ENCODE data around the gene PHACTR2. TPM values are rescaled to one million over a fixed set of nuclear protein-coding genes. Genes with fewer than 3 reads are reported as not detected.

Gene PHACTR2
- total RNA-seq, 1 experiment from 2014 or later: 27.6 TPM

GRCh38 chr6:143840595-143841265, 163.0 kb downstream of the PHACTR2 start:
- POLR2A ChIA-PET: no interaction called here
- H3K9me3 ChIP-seq (ENCODE audit: control insufficient read depth in 1 of 2, insufficient read depth in 1 of 2, low read depth in 1 of 2, low read length in 2 of 2): no peaks in the 10 kb centered on the region
- peaks cover 4 to 11% of the 10 kb centered on the region in 2 experiments; a peak in 3 of 4 replicates for H3K4me1 ChIP-seq (ENCODE audit: control insufficient read depth in 1 of 2, insufficient read depth in 2 of 2, low read length in 2 of 2)
- H3K27me3 ChIP-seq (ENCODE audit: insufficient read depth, low read length): no peaks in the 10 kb centered on the region
- no peaks in the 10 kb centered on the region for H3K9me2 ChIP-seq (ENCODE audit: insufficient read depth)
- BruUV-seq (replicated peaks): no TSS peak
- RAD21 ChIA-PET (ENCODE audit: low non-redundant PET in 1 of 2, low total read pairs in 2 of 2, uncharacterized antibody in 2 of 2, unreplicated experiment in 2 of 2): no interaction called here
- TF ChIP-seq EGR1 (IDR thresholded peaks at IDR 0.05; ENCODE audit: low read depth): no peak
- TF ChIP-seq POLR2A (IDR thresholded peaks at IDR 0.05; ENCODE audit: borderline replicate concordance, extremely low read depth, insufficient read depth, insufficient read length): no peak
- no peak for TF ChIP-seq POLR2AphosphoS5 (IDR thresholded peaks at IDR 0.05; ENCODE audit: low read depth, low read length)
- no peak for TF ChIP-seq RAD21 (IDR thresholded peaks at IDR 0.05; ENCODE audit: low read depth)
- TF ChIP-seq TCF7L2 (IDR thresholded peaks at IDR 0.05; ENCODE audit: borderline replicate concordance, extremely low read depth, insufficient read depth, insufficient read length): no peak
- DNase-seq (ENCODE audit: low read depth, low spot score): no peak
- no peak overlapping the region for H3K4me2 ChIP-seq (ENCODE audit: low read length)
- CTCF ChIA-PET: no interaction called here
- no peak overlapping the region for H3K4me3 ChIP-seq (replicated peaks in 1 of 2; ENCODE audit: low read depth in 1 of 2, low read length in 2 of 2)
- peaks cover 27% of the 10 kb centered on the region for H3K79me2 ChIP-seq (ENCODE audit: insufficient read depth, low read length)
- no peak overlapping the region for H3K27ac ChIP-seq (ENCODE audit: low read depth, low read length)
- H4K20me1 ChIP-seq (ENCODE audit: insufficient read depth): no peaks in the 10 kb centered on the region
- H3K36me3 ChIP-seq (ENCODE audit: control insufficient read depth in 1 of 2, insufficient read depth in 2 of 2, low read length in 2 of 2): peaks cover 8 to 11% of the 10 kb centered on the region in 2 experiments
- H3K9ac ChIP-seq (ENCODE audit: low read length): no peak overlapping the region
- intact Hi-C loops (cut with micrococcal nuclease): loop anchor here (5.0 kb wide), 3 partner anchors 163 to 263 kb away; partner anchors contain the start of gene PHACTR2
- ATAC-seq: no peak
- H2AFZ ChIP-seq (ENCODE audit: low read depth, low read length, poor library complexity, severe bottlenecking): no peak overlapping the region

DNA sequence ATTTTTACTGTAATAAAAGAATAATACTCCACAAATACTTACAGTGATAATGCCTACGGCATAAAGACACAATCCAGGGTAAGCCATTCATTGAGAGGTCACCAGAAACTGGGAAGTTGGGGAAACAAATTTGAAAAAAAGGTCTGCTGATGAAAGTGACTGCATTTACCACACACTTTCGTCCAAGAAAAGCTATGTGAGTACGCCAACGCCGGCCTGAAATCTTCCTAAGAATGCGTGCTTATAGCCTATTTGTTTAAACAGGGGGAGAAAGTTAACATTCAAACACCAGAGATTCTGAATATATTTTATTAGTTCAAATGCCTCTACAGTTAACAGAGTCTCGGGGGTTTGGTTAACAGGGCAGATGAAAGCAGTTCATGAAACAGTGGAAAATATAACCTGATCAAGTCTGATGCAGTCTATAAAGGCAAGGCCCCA, 164.7 kb downstream of the PHACTR2 start:
- Histone ChIP-seq H4K20me1 (ENCODE audit: insufficient read depth) (no peaks in the 10 kb centered on the region), H3K9ac (ENCODE audit: low read length) (peak overlapping the region; percentile 96), H2AFZ (ENCODE audit: low read depth, low read length, poor library complexity, severe bottlenecking) (peak overlapping the region; percentile 89), H3K9me2 (ENCODE audit: insufficient read depth) (no peaks in the 10 kb centered on the region), H3K4me2 (ENCODE audit: low read length) (peak overlapping the region; percentile 80), H3K4me3 (replicated peaks in 1 of 2; ENCODE audit: low read depth in 1 of 2, low read length in 2 of 2) (peak overlapping the region; percentile 93 to 97), H3K9me3 (ENCODE audit: control insufficient read depth in 1 of 2, insufficient read depth in 1 of 2, low read depth in 1 of 2, low read length in 2 of 2) (no peaks in the 10 kb centered on the region), H3K79me2 (ENCODE audit: insufficient read depth, low read length) (peaks cover 44% of the 10 kb centered on the region), H3K36me3 (ENCODE audit: control insufficient read depth in 1 of 2, insufficient read depth in 2 of 2, low read length in 2 of 2) (peaks cover 22 to 29% of the 10 kb centered on the region in 2 experiments), H3K4me1 (ENCODE audit: control insufficient read depth in 1 of 2, insufficient read depth in 2 of 2, low read length in 2 of 2) (peaks cover 4 to 11% of the 10 kb centered on the region in 2 experiments; a peak in 3 of 4 replicates), H3K27me3 (ENCODE audit: insufficient read depth, low read length) (no peaks in the 10 kb centered on the region), H3K27ac (ENCODE audit: low read depth, low read length) (peak overlapping the region; percentile 57)
- RAD21 ChIA-PET (ENCODE audit: low non-redundant PET in 1 of 2, low total read pairs in 2 of 2, uncharacterized antibody in 2 of 2, unreplicated experiment in 2 of 2): interaction anchor here (1.0 kb wide), 2 partner anchors 267 kb away, joined by 3 to 5 read pairs; no protein-coding TSS in a partner anchor
- TSS peak; percentile 98 for BruUV-seq (replicated peaks)
- intact Hi-C loops (cut with micrococcal nuclease): loop anchor here (5.0 kb wide), 3 partner anchors 165 to 265 kb away; partner anchors contain the start of gene PHACTR2
- no peak for ATAC-seq
- POLR2A ChIA-PET: interaction anchor here (1.8 kb wide), 1 partner anchor 21 kb away, joined by 6 read pairs; no protein-coding TSS in a partner anchor
- DNase-seq (ENCODE audit: low read depth, low spot score): no peak
- CTCF ChIA-PET: interaction anchor here (0.9 kb wide), 1 partner anchor 267 kb away, joined by 3 read pairs; no protein-coding TSS in a partner anchor
- TF ChIP-seq RAD21 (IDR thresholded peaks at IDR 0.05; ENCODE audit: low read depth) (no peak), ZNF274 (IDR thresholded peaks at IDR 0.05; ENCODE audit: low read depth, low read length) (no peak), EGR1 (IDR thresholded peaks at IDR 0.05; ENCODE audit: low read depth) (no peak), JUND (IDR thresholded peaks at IDR 0.05) (no peak), ZFX (IDR thresholded peaks at IDR 0.05) (no peak), EZH2phosphoT487 (IDR thresholded peaks at IDR 0.05; ENCODE audit: borderline replicate concordance) (no peak), FOSL1 (IDR thresholded peaks at IDR 0.05; ENCODE audit: low read depth) (no peak), POLR2A (IDR thresholded peaks at IDR 0.05; ENCODE audit: borderline replicate concordance, extremely low read depth, insufficient read depth, insufficient read length) (no peak), CBX3 (IDR thresholded peaks at IDR 0.05; ENCODE audit: low read depth) (no peak), ZBTB33 (IDR thresholded peaks at IDR 0.05; ENCODE audit: extremely low read depth, insufficient replicate concordance, low read length) (no peak), CEBPB (IDR thresholded peaks at IDR 0.05; ENCODE audit: low read depth) (no peak), ATF3 (IDR thresholded peaks at IDR 0.05) (no peak)
- TF ChIP-seq, protein P1, sequence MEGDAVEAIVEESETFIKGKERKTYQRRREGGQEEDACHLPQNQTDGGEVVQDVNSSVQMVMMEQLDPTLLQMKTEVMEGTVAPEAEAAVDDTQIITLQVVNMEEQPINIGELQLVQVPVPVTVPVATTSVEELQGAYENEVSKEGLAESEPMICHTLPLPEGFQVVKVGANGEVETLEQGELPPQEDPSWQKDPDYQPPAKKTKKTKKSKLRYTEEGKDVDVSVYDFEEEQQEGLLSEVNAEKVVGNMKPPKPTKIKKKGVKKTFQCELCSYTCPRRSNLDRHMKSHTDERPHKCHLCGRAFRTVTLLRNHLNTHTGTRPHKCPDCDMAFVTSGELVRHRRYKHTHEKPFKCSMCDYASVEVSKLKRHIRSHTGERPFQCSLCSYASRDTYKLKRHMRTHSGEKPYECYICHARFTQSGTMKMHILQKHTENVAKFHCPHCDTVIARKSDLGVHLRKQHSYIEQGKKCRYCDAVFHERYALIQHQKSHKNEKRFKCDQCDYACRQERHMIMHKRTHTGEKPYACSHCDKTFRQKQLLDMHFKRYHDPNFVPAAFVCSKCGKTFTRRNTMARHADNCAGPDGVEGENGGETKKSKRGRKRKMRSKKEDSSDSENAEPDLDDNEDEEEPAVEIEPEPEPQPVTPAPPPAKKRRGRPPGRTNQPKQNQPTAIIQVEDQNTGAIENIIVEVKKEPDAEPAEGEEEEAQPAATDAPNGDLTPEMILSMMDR (IDR thresholded peaks at IDR 0.05 in 2 of 3, conservative IDR thresholded peaks at IDR 0.05 in 1 of 3; ENCODE audit: borderline replicate concordance in 1 of 3, insufficient read depth in 1 of 3, low read depth in 2 of 3, low read length in 2 of 3): no peak
